ENCODE measurements around the gene BCAS3. TPM values are rescaled to one million over a fixed set of nuclear protein-coding genes. Genes with fewer than 3 reads are reported as not detected.

BCAS3 gene
- total and polyA plus RNA-seq, 2 donors (not counting 1 experiment from before 2014, with no cell fraction given), result 13.9 to 73.4 TPM

GRCh38 chr17:61400066-61400716 lies 722.5 kb downstream of the BCAS3 start:
- Mint-ChIP-seq H3K27me3 (peaks cover 49% of the 10 kb centered on the region), H3K4me3 (peak overlapping the region; percentile 72), H3K9me3 (ENCODE audit: insufficient read depth) (no peaks in the 10 kb centered on the region), H3K27ac (no peak overlapping the region), H3K4me1 (peaks cover 46% of the 10 kb centered on the region)
- Histone ChIP-seq H3K36me3 (replicated peaks in 1 of 2; ENCODE audit: control extremely low read depth in 1 of 2, control insufficient read depth in 1 of 2, extremely low read depth in 1 of 2, insufficient read depth in 2 of 2, low read length in 1 of 2) (no peaks in the 10 kb centered on the region), H3K27me3 (replicated peaks in 1 of 4; ENCODE audit: control extremely low read depth in 1 of 4, control insufficient read depth in 3 of 4, insufficient read depth in 4 of 4, low read length in 3 of 4) (peaks cover 0 to 90% (median 59%) of the 10 kb centered on the region in 4 experiments), H4K20me1 (ENCODE audit: control insufficient read depth, insufficient read depth, low read length, poor library complexity, severe bottlenecking) (peaks cover 11% of the 10 kb centered on the region), H3K4me1 (ENCODE audit: control insufficient read depth in 2 of 2, insufficient read depth in 2 of 2, low read length in 2 of 2) (peaks cover 76 to 84% of the 10 kb centered on the region in 2 donors), H3K9ac (ENCODE audit: low read length) (peak overlapping the region; percentile 32), H3K27ac (ENCODE audit: low read length in 2 of 2) (no peak overlapping the region), H3K4me3 (ENCODE audit: control extremely low read depth in 1 of 5, extremely low read depth in 1 of 5, insufficient read depth in 1 of 5, low read depth in 2 of 5, low read length in 4 of 5) (peak overlapping the region in 3 of 5 experiments; percentile 29 to 43 (median 29)), H3K79me2 (ENCODE audit: control insufficient read depth, insufficient read depth, low read length) (no peaks in the 10 kb centered on the region), H3K4me2 (replicated peaks; ENCODE audit: low read depth, low read length, poor library complexity, severe bottlenecking) (peak overlapping the region; percentile 77), H2AFZ (ENCODE audit: insufficient read depth, low read depth, low read length, poor library complexity, severe bottlenecking) (no peak overlapping the region), H3K9me3 (ENCODE audit: control extremely low read depth in 1 of 3, control insufficient read depth in 2 of 3, insufficient read depth in 1 of 3, low read length in 2 of 3) (peaks cover 0 to 63% (median 2%) of the 10 kb centered on the region in 3 donors)
- ATAC-seq (ENCODE audit: low read depth) (no peak), DNase-seq (peak; percentile 52)
- TF ChIP-seq EZH2 (IDR thresholded peaks at IDR 0.05; ENCODE audit: borderline replicate concordance, insufficient read depth, low read depth, low read length, poor library complexity, severe bottlenecking) (no peak), CTCF (IDR thresholded peaks at IDR 0.05) (no peak)
- intact Hi-C loops (cut with micrococcal nuclease), result no loop called here
- 3% methylated on average over 90 of the region's 90 CpGs for WGBS (ENCODE audit: insufficient coverage)
- POLR2A ChIA-PET, result no interaction called here
- CTCF ChIA-PET, result interaction anchor here (2.3 kb wide), 1 partner anchor 9 kb away, joined by 6 read pairs; no protein-coding TSS in a partner anchor

DNA sequence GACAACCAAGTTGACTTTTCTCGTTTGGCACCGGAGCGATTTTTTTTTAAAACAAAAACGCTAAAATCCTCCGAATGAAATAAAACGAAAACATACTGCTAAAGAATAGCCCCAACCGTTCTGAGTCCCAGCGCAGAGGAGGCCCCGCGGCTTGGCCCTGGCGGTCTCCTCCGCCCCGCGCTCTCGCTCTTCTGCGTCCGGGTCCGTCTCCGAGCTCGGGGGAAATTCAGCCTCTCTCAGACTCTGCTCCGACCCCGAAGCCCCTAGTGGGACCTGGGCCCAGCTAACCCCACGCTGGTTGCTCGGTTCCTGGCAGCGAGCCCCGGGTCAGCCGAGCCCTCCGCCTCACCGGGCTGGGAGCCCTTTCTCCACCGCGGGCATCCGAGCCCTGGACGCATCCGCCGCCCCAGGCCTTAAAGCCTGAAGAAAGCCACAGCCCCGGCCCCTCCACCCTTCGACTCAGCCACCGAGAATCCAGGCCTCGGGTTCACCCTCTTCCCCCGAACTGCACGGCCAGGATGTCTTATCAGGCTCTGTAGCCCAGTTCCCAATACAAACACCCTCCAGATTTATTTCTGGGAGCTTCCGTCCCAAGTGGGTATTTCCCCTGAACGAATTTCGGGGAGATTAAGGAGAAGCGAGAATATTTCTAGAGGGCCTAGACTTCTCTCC lies 723.2 kb downstream of the BCAS3 start:
- WGBS (ENCODE audit: insufficient coverage), result 6% methylated on average over 43 of the region's 45 CpGs
- peaks cover 46% of the 10 kb centered on the region for H3K27me3 Mint-ChIP-seq
- ChIA-PET CTCF (interaction anchor here (2.3 kb wide), 1 partner anchor 8 kb away, joined by 6 read pairs; no protein-coding TSS in a partner anchor), POLR2A (no interaction called here)
- ATAC-seq (ENCODE audit: low read depth) (no peak), DNase-seq (peak; percentile 60)
- H3K27ac Mint-ChIP-seq, result peak overlapping the region; percentile 50
- intact Hi-C loops (cut with micrococcal nuclease), result no loop called here
- Histone ChIP-seq H2AFZ (ENCODE audit: insufficient read depth, low read depth, low read length, poor library complexity, severe bottlenecking) (no peak overlapping the region), H3K36me3 (replicated peaks in 1 of 2; ENCODE audit: control extremely low read depth in 1 of 2, control insufficient read depth in 1 of 2, extremely low read depth in 1 of 2, insufficient read depth in 2 of 2, low read length in 1 of 2) (no peaks in the 10 kb centered on the region), H3K27me3 (replicated peaks in 1 of 4; ENCODE audit: control extremely low read depth in 1 of 4, control insufficient read depth in 3 of 4, insufficient read depth in 4 of 4, low read length in 3 of 4) (peaks cover 0 to 90% (median 62%) of the 10 kb centered on the region in 4 experiments), H3K4me3 (ENCODE audit: control extremely low read depth in 1 of 5, extremely low read depth in 1 of 5, insufficient read depth in 1 of 5, low read depth in 2 of 5, low read length in 4 of 5) (peak overlapping the region in 3 of 5 experiments; percentile 29 to 43 (median 29)), H3K79me2 (ENCODE audit: control insufficient read depth, insufficient read depth, low read length) (no peaks in the 10 kb centered on the region), H3K9me3 (ENCODE audit: control extremely low read depth in 1 of 3, control insufficient read depth in 2 of 3, insufficient read depth in 1 of 3, low read length in 2 of 3) (peaks cover 0 to 64% (median 2%) of the 10 kb centered on the region in 3 donors), H3K4me2 (replicated peaks; ENCODE audit: low read depth, low read length, poor library complexity, severe bottlenecking) (peak overlapping the region; percentile 77), H3K9ac (ENCODE audit: low read length) (peak overlapping the region; percentile 32), H3K27ac (ENCODE audit: low read length in 2 of 2) (no peak overlapping the region), H4K20me1 (ENCODE audit: control insufficient read depth, insufficient read depth, low read length, poor library complexity, severe bottlenecking) (peaks cover 11% of the 10 kb centered on the region), H3K4me1 (ENCODE audit: control insufficient read depth in 2 of 2, insufficient read depth in 2 of 2, low read length in 2 of 2) (peaks cover 79 to 89% of the 10 kb centered on the region in 2 donors)
- TF ChIP-seq CTCF (IDR thresholded peaks at IDR 0.05) (no peak), EZH2 (IDR thresholded peaks at IDR 0.05; ENCODE audit: borderline replicate concordance, insufficient read depth, low read depth, low read length, poor library complexity, severe bottlenecking) (peak; percentile 70)
- peaks cover 44% of the 10 kb centered on the region for H3K4me1 Mint-ChIP-seq
- H3K9me3 Mint-ChIP-seq (ENCODE audit: insufficient read depth), result no peaks in the 10 kb centered on the region
- H3K4me3 Mint-ChIP-seq, result peak overlapping the region; percentile 72
